ENCODE results near the gene ZNF624.

- no peak for TF ChIP-seq HDGF (IDR thresholded peaks at IDR 0.05; ENCODE audit: borderline replicate concordance)
- TF ChIP-seq SP1 (IDR thresholded peaks at IDR 0.05): no peak
- no peak for TF ChIP-seq FOXK2 (IDR thresholded peaks at IDR 0.05)
- TF ChIP-seq NFRKB (IDR thresholded peaks at IDR 0.05): no peak
- TF ChIP-seq TARDBP (IDR thresholded peaks at IDR 0.05): no peak
- no peak for TF ChIP-seq FOXM1 (IDR thresholded peaks at IDR 0.05; ENCODE audit: borderline replicate concordance)
- no peak for TF ChIP-seq ELF4 (IDR thresholded peaks at IDR 0.05)
- TF ChIP-seq FOXA1 (IDR thresholded peaks at IDR 0.05): no peak
- no peak for TF ChIP-seq BHLHE40 (IDR thresholded peaks at IDR 0.05; ENCODE audit: borderline replicate concordance)
- TF ChIP-seq PKNOX1 (IDR thresholded peaks at IDR 0.05): no peak
- TF ChIP-seq SUZ12 (IDR thresholded peaks at IDR 0.05): no peak
- no peak for TF ChIP-seq ZNF384 (IDR thresholded peaks at IDR 0.05)
These were observed 36.1 kb downstream of the ZNF624 start for GRCh38 chr17:16617481-16618060.

Measured in HEK293T (cell line).